Effector CD4-positive, alpha-beta T cell (primary cell): Measurements from ENCODE around the gene LGALSL.
"Not testable (repeated sequence)": the region's sequence is repeated elsewhere in the genome, so short reads cannot be mapped to it uniquely, and the experiment has no call there.

ENCODE experiments used
- DNase-seq: peaks from one replicate; pipeline ENCODE4 v3.0.0-alpha.2; 2020

The LGALSL gene

DNA sequence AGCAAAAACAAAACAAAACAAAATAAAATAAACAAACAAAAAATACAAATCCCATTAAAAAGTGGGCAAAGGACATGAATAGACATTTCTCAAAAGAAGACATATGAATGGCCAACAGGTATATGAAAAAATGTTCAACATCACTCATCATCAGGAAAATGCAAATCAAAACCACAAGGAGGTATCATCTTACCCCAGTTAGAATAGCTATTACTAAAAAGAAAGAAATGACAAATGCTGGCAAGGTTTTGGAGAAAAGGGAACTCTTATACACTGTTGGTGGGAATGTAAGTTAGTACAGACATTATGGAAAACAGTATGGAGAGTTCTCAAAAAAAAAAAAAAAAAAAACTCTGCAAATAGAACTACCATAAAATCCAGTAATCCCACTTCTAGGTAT lies 8.0 kb upstream of the LGALSL start:
- not testable (repeated sequence) for DNase-seq

DNA sequence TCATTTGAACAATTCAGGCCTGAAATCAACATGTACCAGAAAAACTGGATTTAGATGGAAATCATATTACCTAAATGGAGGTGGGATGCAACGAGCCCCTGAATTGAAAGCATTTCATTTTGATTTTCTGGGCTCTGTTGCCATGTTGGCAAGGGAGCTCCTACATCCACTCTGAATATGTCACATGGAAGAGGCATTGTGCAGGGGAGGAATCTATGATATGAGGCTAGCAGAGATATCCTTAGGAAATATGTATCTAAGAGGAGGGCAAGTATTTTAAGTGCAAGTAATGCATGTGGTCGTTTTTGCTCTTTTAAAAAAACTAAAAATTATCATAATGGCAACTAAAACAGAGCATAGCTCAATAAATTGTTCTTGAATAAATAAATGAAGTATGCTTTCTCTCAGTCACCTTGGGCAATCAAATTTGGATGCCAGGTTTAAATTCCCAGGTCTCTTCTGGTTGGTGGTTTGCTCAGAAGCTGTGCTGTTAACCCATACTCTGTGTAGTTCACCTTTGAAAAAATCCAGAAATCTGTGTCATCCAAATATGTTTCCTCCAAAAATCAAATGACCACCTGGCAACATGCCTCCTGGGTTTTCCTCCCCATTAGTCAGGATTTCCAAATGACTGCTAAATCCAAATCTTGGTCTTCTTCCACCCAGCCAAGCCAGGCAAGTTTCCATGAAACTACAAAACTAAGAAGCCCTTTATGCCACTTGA lies 6.5 kb upstream of the LGALSL start:
- no peak for DNase-seq

DNA sequence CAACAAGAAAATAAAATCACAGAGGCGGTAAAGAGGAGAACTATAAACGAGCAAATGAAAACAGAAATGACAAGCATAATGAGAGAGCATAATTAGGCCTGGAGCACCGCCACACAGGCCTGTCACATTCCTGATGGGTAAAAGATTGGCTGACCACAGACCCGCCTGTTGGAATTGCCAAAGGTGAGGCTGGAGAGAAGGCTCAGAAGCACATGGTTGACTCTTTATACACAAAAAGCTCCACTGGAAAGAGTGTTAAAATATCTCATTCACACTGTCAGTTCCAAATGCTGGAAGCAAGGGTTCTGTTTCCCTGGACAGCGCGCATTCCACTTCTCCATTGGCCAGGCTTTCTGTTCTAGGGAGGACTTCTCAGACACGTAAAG lies 5.9 kb upstream of the LGALSL start:
- DNase-seq, result no peak

DNA sequence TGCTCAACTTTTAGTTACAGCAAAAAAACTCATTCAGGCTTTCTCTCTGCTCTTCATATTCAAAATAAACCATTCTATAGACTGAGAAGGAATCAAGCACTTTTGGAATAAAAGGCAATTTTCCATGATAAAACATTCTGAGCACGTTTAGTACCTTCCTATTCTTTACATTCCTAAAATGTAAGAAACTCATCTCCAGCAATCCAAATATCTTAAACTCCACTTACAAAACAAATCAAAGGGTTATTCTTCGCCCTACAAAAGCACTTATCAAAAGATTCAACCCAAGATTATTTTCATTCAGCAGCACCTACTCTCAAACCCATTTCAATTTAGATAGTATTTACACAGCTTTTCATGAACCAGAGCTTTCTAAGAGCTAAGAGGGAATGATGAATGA lies 2.9 kb upstream of the LGALSL start:
- DNase-seq, result no peak

DNA sequence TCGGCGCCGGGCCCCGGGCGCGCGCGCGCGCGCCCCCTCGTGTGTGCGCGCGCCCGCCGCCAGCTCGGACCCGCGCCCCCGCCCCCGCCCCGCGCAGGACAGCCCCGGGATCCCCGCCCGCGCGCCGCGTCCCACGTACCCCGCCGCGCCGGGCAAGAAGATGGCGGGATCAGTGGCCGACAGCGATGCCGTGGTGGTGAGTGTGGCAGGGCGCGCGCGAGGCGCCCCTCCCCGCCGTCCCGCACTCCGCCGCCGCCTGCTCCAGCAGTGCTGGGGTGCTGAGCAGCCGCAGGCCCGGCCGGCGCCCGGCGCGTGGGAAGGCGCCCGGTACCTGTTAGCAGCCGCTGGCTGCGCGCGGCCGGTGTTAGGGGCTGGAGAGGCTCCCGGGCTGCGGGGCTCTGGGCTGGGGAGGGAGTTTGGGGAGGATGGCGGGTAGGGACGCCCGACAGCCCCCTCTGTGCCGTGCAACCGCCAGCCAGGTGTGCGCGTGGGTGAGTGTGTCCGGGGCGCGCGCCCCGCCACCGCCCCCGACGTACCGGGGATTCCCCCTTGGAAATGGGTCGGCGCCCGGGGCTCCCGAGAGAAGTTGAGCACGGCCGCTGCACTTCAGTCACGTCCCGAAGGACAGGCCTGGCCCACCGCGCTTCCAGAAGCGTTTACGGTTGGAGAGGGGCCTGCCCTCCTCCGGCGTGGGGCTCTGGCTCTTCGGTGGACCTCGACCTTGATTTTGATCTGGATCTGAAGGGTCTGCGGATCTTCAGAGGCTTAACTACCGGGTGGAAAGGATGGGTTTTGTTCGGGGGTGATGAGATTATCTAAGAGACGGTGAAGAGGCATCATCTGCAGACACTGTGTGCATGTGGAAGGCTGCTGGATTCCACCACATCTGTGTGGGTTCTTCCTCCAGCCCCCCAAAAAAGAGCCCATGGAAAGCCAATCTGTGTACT lies 697 bp downstream of the LGALSL start:
- DNase-seq, result peak; percentile 4

DNA sequence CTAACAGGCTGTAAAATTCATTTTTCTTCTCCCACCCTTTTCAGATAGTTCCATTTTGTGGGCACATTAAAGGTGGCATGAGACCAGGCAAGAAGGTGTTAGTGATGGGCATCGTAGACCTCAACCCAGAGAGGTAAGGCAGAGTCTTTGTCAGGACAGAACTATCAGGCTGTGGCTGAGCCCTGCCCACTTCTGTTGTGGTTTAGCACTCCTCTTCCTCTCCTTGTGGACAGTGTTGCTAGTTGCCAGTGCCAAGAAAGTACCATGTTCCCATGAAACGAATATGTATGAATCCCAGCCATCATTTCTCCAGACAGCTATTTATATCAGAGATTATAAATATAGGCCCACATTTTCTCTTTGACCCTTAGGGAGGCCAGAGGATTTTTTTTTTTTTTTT lies 1.6 kb downstream of the LGALSL start:
- DNase-seq, result no peak

DNA sequence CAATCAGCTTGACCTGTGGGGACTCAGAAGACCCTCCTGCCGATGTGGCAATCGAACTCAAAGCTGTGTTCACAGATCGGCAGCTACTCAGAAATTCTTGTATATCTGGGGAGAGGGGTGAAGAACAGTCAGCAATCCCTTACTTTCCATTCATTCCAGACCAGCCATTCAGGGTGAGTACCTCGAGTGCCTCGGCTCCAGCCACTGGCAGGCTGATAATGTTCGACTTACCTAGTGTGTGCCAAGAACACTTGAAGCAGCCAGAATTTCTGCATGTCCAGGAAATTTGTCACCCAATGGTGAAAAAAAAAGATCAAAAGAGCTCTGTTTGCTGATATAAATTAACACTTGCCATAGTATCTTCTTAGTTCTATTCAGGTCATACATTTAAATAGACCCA lies 2.3 kb downstream of the LGALSL start:
- DNase-seq, result no peak

DNA sequence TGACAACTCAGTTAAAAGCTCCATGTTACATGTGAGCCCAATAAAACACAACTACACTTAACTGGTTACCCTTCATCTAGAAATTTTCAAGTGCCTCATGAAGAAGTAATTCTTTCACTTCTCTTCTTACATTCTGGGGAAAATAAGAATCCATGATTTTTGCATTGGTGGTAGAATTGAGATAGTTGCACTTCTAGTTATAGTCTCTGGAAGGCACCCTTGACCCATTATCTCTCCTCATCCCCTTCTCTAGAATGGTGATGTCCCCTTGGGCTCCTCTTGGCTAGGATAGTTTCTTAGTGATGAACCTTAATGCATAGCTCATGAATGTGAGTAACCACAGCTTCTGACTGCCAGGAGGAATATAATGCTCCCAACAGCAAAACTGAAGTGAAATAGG lies 3.6 kb downstream of the LGALSL start:
- no peak for DNase-seq

DNA sequence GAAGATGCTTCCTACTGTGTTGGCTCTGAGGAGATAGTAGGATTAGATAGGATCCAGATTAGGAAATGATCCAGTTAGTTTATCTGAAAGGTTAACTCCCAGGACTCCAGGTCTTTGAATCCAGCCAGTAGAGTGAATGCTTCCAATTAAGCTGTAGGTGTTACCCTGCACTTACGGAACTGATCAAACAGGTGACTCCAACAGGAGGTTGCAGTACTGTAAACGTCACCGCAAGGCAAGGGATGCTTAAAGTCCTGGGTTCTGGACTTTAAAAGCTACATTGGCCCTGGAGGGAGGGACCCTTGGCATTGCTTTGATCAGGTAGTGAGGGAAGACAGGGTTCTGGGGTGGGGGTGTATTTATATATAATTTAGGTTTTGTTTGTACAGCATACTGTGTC lies 5.6 kb downstream of the LGALSL start:
- no peak for DNase-seq

DNA sequence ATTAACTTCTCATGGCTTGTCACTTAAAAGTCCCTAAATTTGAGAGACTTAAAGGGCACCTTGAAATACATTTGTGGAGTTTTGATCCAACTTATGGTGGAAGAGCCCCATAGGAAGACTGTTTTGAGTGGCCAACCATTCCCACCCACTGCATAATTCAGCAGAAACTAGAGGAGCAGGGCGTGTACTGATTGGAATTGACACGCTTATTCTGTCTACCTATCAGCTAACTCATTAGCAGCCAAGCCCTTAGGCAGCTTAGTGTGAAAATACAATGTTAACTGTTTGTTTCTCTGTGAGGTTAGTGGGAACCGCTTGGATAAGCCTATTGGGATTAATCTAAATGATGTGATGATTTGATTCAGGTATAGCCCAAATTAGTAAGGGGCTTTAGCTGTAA lies 6.4 kb downstream of the LGALSL start:
- no peak for DNase-seq

DNA sequence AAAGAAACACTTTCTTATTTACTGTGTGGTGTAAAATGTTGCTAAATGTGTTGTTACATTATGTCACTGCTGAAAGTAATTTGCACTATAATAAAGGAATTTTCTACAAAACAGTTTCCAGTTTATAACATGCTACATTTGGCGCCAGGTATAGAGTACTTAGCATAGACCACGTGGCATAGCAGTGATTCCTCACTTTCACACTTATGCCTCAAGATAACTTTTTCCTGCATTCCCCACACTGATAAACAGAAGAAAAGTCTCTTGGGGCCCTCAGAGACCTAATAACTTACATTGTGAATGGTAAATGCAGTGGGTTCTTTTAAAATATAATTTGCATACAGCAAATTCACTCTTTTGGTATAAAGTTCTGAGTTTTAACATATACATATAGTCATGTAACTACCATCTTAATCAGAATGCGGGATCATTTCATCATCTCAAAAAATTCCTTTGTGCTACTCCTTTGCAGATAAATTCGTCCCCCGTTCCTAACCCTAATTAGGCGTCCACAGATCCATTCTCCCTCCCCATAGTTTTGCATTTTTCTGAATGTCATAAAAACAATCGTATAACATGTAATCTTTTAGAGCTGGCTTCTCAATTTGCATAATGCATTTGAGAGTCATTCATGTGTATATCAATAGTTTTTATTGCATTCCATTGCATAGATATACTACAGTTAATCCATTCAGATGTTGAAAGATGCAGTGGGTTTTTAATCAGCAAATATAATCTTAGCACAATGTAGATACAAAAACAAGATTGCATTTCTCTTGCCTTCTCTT lies 7.5 kb downstream of the LGALSL start:
- no peak for DNase-seq

DNA sequence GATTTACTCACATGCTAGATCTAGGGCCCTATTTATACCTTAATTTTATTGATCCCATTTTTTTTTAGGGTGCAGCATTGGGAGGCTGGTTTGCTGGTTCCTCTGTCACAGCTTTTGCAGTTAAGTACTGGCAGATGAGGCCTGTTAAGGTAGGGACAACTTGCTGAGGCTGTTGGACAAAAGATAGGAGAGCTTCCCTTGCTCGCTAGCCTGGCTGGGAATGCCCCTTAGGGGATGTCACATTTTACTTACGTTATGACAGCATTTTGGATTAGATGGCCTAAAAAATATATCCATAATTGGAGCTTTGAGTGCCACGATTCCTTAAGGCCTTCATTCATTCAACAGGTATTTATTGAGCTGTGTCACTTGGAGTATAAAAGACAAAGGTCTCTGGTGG lies 8.2 kb downstream of the LGALSL start:
- no peak for DNase-seq

DNA sequence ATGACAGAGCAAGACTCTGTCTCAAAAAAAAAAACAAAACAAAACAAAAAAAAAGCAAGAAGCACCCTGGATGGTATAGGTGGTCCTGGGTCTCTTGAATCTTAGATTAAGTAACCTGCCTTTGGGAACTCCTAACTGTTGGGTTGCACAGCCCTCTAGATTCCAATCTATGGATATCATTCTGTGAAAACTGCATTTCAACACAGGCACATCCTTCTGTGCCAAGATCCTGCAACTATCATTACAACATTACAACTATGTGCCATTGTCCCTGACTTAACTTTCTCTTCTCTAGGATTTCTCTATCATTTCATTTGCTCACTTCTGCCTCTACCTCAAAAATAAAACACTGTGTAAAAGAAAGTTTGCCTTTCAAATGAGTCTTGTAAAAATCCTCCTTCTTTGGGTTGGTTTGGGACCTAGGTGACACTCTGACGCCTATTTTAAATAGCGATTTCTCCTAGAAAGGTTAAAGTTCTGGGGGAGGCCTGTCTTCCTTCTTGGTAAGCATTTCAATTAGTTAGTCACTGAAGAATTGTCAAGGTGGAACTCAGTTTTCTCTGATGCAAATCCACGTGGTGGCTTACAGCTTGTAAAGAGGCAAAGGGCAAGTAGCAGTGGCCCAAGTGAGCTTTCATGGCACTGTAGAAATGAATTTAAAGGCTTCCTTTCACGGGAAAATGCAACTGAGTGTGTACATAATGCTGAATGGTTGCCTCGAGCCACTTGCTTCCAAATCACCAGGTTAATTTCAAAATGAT lies 9.2 kb downstream of the LGALSL start:
- no peak for DNase-seq

DNA sequence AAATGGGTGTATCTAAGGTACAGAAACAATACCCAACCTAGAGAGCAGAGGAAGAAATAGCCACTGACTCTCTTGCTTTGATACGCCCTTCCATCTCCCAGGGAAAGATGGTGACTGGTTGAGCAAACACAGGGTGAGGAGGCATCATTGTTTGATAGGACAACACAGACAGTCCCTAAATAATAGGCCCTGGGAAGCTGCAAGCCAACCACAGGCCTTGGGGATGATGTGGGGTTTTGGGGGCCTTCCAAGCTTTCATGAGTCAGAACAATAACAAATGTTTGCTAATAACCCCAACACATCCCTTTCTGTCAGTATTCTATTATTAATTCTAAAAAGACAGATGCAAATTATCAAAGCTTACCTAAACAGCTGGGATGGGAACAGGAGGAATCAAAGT lies 9.8 kb downstream of the LGALSL start:
- no peak for DNase-seq

DNA sequence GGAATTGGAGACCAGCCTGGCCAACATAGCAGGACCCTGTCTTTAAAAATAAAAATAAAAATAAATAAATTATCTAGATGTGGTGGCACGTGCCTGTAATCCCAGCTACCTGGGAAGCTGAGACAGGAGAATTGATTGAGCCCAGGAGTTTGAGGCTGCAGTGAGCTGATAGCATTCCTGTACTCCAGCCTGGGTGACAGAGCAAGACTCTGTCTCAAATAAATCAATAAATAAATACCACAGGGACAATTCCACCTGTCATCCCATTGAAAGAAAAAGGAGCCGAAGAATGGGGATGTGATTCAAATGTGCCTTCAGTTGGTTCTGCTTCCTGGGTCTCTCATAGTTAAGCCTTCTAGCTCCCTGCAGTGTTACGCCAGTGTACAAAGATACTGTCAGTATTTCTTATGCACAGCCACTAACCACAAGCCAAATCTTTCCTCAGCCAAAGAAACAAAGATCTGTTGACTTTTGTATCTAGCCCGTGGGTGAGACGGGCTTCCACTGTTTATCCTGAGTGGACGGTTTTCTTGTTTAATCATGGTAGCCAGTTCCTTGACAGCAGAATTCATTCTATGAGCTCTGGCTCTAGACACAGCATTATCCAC lies 12.6 kb downstream of the LGALSL start:
- DNase-seq, result no peak

DNA sequence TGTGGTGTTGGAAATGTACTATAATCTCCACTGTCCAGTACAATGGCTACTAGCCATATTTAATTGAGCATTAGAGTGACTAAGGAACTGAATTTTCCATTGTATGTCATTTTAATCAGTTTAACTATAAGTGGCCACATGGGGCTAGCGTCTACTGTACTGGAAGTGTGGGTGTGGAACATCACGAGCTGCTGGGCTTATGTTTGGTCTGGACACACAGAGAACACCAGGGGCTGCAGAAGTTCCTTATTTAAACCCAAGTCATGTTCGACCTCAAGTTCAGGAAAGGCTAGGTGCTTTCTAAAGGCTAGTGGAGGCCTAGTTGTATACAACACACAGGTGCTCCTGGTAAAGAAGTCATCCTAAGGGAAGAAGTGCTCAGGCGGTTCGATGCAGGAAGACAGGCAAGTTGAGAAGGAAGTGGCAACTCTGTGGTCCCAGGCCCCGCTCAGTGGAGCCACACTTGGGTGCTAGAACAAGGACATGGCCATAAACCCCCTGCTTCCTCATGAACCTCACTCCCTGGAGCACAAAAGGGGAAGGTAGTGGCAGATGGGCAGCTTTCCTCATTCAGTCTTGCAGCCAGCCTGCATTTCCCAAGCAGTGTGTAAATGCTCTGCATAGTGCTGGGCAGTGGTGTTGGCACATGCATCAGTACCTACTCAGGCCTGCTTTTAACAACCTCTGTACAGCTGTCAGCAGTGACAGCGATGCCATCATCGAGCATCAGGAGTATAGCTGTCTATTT lies 13.3 kb downstream of the LGALSL start:
- no peak for DNase-seq

DNA sequence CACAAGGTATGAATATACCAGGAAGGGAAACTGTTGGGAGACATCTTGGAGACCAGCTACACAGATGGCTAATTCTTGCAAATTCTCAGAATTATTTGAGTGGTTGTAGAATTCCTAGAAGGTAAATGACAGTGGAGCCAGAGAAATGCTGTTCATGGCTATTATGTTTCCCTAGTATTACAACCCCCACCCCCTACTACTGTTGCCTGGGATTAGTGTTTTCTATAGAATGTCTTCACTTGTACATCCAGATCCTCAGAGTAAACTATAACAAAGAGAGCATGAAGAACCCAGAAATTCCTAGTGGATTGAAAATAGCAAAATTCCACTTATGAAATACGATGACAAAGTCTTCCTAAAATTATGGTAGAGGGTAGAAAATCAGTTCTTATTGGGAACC lies 15.3 kb downstream of the LGALSL start:
- DNase-seq, result no peak

DNA sequence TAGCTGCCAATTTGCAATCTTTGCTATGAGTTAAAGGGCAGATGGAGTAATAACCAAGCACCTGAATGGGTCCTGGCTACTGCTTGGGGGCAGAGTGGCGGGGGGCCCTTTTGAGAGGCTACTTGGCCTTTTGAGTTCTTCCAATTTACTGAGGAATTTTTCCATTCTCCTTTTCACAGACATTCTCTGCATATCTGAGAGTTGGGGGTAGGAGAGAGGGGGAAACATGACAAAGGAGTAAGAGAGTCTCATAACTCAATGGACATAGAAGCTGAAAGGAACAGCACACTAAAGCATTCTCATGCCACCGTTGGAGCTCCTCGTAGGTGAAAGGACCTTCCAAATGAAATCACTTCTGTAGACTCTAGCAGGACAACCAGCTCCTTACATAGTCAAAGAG lies 16.1 kb downstream of the LGALSL start:
- no peak for DNase-seq

DNA sequence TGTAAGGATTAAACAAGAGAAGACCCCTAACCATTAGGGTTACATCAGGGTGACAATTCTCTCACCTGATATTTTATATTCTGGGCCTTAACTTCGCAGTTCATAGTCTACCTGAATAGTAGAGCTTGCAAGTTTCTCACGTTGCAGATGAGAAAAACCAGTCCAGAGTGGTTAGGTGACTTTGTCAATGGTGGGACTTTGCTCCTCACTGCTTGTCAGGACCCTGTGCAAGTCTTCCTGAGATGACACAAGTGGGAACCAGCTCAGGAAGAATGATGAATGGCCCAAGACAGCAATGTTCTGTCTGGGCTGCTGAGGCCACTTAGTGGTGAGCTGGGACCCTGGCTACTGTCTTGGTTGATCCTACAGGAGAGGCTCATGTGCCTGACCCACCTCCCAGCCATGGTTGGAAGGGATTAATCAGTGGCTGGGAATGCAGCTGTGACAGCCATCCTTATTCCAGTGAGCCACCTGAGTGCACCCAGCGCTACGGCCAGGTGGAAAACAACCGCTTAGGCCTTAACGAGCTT lies 16.9 kb downstream of the LGALSL start:
- no peak for DNase-seq

DNA sequence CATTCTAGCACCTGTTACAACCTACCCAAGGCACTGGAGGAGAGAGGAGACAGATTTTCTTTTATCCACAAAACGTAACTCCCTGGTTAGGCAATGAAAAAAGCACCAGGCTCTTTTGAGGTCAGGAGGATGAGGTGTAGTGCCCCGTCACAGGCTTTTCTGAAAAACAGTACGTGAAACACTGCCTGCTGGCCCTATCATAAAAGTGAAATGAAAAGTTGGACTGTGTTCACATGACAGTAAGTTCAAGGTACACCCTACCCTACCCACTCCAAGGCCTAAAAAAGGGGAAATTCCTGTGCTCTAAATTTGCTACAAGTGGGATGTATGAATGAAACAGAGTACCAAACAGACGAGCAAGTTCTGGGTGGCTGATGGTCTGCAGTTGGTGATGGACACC lies 17.6 kb downstream of the LGALSL start:
- DNase-seq, result no peak

DNA sequence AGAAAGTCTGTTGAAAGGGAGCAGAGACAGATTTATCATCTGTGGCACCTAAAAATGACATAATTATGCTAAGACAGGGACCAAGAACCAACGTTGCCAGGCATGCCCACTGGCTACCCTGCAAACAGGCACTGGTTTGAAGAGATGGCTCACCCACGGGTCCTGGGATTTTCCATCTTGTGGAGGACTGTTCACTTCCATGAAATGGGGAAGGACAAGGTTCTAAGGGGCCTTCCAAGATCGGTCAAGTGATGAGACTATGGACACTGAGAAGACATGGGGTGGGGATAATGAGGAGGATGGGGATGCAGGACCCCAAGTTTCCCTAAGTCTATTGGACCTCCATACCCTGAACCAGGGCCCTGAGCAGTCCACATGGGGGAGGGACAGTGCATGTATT lies 18.9 kb downstream of the LGALSL start:
- DNase-seq, result no peak
